ENCODE results near the gene DYRK2.

- TF ChIP-seq CTCF (IDR thresholded peaks at IDR 0.05 in 8 of 11, conservative IDR thresholded peaks at IDR 0.05 in 3 of 11) (no peak), POLR2A (IDR thresholded peaks at IDR 0.05) (no peak), POLR2AphosphoS5 (IDR thresholded peaks at IDR 0.05) (no peak)
These were observed 35.5 kb upstream of the DYRK2 start for GRCh38 chr12:67613040-67613439.
